Activated CD8-positive, alpha-beta memory T cell treated with anti-CD3 and anti-CD28 coated beads, Interleukin-2, amount 50 U/mL, for 24 hours (primary cell): ENCODE data around the gene LRRC18.

Experiments used
- DNase-seq: peaks from one replicate; pipeline ENCODE4 v3.0.0-alpha.2; 2020; ENCODE audit errors: extremely low read depth

LRRC18 gene

DNA sequence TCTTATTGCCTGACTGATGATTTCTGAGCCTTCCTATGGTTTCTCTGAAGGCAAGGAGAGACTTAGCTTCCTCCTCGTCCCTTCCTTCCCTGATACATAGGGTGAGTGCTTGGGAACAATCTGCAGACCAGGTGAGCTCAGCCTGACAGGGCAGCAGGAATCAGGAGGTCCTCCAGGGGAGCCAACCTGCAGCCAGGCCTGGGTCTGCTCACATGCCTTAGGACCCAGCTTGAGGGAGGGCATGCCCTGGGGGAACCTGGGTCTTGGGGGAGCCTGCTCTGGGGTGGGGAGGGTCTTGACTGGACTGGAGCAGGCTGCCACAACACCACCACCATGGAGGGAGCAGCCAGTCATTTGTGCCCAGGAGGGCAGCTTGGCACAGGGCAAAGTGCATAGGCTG lies 57.7 kb downstream of the LRRC18 start:
- DNase-seq: no peak

DNA sequence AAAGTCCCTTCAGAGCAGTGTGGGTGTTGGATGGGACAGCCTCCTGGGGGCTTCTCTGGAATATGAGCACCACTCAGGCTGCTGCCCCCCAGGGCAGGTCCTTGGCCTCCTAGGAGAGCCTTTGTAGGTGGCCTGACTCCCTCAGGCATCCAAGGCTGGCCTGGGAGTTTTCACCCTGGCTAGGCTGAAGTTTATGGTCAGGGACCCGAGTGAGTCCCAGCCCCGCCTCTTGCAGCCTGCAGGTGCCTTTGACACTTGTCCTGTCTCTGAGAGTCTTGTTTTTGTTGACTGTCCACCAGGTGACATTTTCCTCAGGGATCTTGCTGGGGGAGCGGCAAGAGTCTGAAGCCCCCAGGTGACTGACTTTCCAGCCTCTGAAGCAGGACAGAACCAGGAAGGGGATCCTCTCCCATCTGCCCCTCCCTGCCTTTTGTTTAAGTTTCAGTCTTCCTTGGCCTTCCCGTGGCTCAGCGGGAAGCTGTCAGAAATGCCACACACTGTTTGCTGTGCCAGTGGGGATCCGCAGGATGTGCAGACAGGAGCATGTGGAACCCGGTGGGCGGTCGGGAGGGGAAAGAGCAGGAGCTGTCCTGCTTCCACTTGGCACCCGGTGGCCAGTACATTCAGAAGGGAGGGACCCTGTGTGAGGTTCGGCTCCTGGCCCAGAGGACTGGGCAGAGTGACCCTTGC lies 59.5 kb downstream of the LRRC18 start:
- no peak for DNase-seq

DNA sequence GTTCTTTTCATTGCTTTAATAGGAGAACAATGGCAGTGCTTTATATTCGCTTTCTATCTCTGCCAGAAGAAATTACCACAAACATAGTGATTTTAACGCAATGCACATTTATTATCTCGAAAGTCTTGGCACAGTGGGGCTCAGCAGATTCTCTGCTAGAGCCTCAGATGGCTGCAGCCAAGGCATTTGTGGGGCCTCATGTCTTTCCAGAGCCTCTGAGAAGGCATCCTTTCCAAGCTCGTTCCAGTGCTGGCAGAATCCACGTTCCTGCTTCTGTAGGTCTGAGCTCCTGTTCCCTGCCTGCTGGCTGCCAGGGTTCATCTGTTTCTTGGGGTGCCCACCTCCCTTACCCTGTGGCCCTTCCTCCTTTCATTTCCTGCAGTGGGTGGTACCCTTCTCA lies 60.2 kb downstream of the LRRC18 start:
- no peak for DNase-seq

DNA sequence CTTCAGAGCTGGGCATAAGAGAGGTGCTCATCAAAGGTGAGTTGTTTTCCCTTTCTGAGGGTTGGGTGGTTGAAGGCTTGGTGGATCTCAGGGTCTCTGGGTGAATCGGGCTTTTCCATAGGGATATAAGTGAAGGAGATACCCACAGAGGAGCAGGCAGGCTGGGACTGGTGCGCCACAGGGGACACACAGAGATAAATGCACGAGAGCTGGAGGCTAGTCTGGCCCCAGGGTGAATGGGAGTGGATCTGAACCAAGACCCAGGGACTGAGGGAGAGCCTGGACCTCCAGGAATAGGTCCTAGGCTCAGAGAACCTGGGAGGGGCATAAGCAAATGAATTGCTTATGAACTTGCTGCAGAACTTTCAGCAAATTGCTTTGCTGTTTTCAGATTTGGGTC lies 61.5 kb downstream of the LRRC18 start:
- no peak for DNase-seq

DNA sequence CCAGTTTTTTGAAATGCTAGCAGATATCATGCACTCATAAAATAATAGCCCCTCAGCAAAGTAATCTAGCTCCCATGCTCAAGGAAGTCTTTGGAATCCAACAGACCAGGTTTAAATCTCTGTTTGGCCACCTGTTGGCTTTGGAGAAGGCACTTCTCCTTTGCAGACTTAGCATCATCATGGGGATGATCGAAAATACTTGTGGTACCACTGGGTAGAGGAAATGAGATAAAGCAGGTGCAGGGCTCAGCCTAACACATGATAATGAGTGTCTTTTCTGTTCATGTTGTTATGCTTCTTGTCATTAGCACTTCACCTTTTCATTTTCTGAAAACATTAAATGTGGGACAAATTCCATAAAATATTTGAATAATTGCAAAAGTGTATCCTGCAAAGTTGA lies 67.4 kb downstream of the LRRC18 start:
- no peak for DNase-seq
